Limb (tissue), 2 donors: ENCODE results near the gene OR2G2.
A peak's percentile ranks its signal among the peaks of the same experiment; 100 is the strongest.

Experiments used
- DNase-seq, 2 donors: peaks; one replicate each; pipeline ENCODE4 v3.0.0-alpha.2; 2016; ENCODE audit errors: extremely low spot score in 2 of 2

The OR2G2 gene, protein sequence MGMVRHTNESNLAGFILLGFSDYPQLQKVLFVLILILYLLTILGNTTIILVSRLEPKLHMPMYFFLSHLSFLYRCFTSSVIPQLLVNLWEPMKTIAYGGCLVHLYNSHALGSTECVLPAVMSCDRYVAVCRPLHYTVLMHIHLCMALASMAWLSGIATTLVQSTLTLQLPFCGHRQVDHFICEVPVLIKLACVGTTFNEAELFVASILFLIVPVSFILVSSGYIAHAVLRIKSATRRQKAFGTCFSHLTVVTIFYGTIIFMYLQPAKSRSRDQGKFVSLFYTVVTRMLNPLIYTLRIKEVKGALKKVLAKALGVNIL

GRCh38 chr1:247588060-247588459 lies at the start of gene OR2G2:
Gene OR2G2, plus strand, starts transcription at chr1:247588360. Its CDS starts 0 bp downstream, at chr1:247588360.
- no peak for DNase-seq

DNA sequence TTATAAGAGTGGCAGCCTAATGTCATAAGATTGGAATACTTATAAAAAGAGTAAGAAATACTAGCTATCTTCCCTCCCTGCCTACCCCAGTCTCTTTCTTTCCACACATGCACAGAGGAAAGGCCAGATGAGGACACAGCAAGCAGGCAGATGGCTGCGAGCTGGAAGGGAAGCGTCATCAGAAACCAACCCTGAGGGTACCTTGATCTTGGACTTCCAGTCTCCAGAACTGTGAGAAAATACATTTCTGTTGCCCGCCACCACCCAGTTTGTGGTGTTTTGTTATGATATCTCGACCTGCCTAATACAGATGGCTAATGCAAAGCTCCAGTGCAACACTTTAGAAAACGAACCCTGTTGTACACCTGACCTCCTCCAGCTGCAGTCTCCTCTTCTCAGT lies 49.6 kb upstream of the OR2G2 start:
- no peak for DNase-seq

- no peak for DNase-seq
These were observed 48.9 kb upstream of the OR2G2 start for GRCh38 chr1:247539215-247539614.

DNA sequence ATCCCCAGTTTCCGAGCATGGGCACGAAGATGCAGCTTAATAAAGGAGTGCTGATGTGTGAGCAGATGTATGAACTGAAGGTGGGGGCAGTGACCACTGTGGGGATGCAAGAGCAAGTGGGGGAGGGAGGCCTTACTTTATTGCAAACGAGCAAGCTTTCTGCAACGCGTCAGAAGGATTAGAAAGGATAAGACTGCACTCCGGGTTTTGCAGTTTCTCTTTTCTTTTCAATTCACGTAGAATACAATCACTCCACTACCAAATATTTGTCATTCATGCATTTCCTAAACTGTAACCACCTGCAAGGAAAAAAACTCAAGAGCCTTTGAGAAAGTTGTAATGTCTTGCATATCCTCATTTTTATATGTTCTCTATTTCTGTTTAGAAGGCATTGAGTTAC lies 47.6 kb upstream of the OR2G2 start:
- DNase-seq = no peak

DNA sequence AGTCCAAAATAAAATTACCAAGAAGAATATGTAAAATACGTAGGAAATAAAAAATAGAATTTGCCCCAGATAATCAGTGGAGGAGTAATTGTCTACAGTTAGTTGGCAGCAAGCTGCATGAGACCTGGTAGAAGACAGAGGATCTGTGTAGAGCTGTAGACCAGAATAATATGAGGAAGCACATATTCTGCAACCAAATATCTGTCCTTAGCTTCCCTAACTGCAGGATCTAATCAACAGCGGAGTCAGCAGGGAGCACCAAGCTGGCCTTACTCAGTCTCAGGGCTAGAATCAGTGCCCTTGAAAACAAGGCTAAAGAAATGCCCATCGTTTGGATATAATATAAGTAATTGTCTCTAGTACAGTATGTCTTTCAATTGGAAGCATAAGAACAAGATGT lies 45.3 kb upstream of the OR2G2 start:
- DNase-seq = no peak

DNA sequence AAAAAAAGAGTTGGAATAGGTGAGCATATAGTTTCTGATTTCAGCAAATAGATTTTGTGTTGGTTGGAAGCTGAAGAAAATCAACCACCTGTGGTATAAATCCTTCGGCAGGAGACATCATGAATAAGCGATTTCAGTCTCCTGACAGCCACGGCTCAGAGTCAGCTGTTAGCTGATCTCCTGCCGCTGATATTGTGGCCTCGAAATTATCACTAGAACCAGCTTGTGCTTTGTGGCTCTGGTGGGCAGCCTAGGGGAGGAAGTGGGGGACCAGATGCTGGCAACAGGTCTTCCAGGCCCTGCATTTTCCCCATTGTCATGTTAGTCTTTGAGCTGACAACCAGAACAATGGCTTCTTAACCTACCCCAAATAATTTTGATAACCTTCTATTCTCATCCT lies 40.1 kb upstream of the OR2G2 start:
- no peak for DNase-seq

DNA sequence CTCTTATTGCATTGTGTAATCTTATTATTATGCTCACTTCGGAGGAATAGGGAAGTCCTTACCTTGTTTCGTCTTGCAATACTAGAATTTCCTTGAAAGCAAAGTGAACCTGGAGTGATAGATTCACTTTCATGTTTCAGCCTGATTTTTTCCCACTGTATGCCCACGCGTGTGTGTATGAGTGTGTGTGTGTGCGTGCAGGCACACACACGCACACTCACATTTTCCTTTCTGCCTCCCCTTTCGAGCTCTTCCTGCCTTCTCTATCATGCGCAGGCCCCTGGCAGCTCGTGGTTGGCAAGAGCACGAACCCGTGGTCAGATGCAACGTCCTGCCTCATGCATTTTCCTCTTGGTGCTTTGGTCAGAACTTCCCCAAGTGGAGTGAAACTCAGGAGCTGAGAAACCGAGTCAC lies 39.4 kb upstream of the OR2G2 start, which contains the start of gene GCSAML:
GCSAML (plus strand) TSS at position 366 of the 414 bp plus-strand sequence. CDS start 58 bp downstream, outside the sequence.
- DNase-seq = no peak

- DNase-seq = no peak
These were observed 36.4 kb upstream of the OR2G2 start for GRCh38 chr1:247551721-247552120.

GRCh38 chr1:247552231-247552630 lies 35.9 kb upstream of the OR2G2 start:
- no peak for DNase-seq

GRCh38 chr1:247557926-247558674 lies 30.1 kb upstream of the OR2G2 start:
- DNase-seq = no peak

DNA sequence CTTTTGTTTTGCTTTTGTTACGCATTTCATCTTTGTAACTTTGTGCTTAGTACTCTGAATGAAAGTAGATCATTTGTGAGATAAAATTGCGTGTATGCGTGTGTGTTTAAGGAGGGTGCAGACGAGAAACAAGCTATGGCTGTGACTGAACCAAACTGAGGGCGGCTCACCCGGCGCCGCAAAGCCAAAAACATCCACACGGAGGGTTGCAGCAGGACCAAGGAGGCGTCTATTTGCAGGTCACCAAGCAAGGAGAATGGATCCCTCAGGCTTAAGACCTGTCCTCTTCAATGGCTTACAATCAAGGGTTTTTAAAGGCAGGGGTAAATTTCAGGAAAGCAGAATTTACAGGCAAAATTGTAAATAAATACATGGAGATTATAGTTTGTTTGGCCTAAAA lies 26.4 kb upstream of the OR2G2 start:
- no peak for DNase-seq

DNA sequence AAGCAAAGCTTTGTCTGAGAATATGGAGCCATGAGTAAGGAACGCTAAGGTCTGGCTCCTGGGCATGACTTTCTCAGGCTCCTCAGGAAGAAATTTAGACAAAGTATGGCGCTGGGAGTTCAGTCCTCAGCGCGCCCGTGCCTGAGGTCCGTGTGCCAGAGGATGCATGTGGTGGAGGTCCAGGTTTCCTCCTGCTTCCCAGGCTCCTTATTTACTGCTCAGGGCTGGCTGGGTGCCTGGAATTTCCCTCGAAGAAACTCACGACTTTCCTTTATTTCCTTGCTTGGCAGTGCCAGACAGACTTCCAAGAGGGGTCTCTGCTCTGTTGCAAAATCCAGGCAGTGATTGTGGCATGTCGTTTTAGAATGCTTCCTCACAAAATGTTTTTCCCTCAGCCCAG lies 26.0 kb upstream of the OR2G2 start:
- DNase-seq = no peak

DNA sequence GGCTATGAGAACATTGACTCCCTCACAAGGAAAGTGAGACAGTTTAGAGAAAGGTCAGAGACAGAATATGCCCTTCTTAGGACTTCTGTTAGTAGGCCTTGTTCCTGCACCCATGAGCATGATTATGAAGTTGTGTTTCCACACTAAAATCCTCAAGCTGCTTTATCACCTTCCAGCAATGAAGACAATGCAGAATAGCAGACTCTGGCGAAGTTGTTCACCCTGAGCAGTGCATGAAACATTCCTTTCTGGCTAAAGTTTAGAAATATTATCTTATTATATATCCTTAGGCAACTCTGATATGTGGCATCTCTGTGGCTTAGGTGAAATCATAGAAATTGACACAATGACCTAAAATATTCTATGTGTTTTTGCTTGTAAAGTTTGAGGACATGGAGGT lies 13.9 kb upstream of the OR2G2 start:
- DNase-seq = no peak

- no peak for DNase-seq
These were observed 13.5 kb upstream of the OR2G2 start for GRCh38 chr1:247574664-247575063.

DNA sequence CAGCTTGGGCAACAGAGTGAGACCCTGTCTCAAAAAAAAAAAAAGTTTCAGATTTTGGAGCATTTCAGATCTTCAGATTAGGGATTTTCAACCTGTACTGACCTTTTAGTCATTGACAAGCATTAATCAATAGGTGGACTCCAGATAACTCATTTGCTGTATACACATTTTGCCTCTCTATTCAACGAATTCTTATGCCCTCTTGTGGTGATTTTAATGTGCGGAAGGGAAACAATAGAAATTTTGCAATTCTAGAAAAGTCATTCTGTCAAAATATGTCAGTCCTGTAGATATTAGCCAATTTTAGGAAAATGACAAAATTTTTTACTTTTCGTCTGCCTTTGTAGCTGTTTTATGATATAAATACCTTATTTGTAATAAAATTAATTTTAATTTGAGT lies 11.6 kb upstream of the OR2G2 start:
- DNase-seq = peak in 1 of 2 donors; percentile 8

GRCh38 chr1:247578946-247579460 lies 9.2 kb upstream of the OR2G2 start:
- no peak for DNase-seq

DNA sequence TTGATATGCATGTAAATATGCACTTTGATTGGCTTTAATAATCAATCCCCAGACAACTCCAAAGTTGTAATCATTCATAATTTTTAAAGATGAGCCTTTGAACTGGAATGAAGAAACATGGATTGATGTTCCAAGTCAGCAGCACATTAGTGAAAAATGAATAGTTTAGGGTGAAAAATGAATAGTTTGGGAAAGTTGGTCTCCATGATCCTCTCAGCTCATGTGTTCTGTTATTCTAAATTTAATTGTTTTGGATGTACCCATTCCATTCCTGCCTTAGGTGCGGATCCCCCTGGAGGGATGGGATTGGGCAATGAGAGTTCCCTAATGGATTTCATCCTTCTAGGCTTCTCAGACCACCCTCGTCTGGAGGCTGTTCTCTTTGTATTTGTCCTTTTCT lies 17.1 kb downstream of the OR2G2 start, which contains the start of gene OR2G3:
OR2G3 (plus strand) TSS at position 301 of the 400 bp plus-strand sequence; CDS start at position 301, 0 bp downstream.
- DNase-seq = no peak

DNA sequence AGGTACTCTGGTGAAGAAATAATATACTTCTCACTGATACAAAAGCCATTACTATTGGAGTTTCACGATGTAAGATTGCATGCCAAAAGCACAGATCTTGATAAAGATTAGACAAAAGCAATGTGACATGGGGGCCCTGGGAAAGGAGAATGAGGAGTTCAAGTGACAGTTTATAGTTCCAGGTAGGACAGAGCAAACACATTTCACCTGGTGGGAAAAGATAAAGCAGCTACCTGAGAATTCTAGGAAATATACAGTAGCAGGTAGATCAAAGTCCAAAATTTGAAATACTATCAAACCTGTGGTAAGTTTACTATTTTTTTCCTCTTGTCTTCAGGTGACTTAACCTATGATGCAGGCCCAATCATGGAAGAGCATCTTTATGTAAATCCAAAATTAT lies 25.2 kb downstream of the OR2G2 start:
- DNase-seq = no peak

DNA sequence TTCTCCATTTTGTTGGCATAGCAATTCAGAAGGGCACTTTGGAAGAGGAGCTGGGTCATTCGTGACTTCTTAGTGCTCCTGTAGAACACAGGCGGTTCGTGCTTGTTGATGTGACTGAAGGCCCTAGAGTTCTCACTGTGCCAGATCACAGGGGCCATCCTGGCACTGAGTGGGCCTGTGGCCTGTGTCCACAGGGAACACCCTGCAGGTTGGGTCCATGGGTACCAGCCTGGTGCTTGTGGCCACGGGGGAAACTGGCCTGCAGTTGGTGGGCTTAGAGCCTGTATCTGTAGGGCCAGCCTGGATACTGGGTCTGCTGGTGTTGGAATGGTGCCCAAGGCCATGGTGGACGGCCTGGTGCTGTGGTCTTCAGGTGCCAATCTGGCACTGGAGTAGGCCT lies 26.5 kb downstream of the OR2G2 start:
- DNase-seq = no peak

- DNase-seq = no peak
These were observed 39.8 kb downstream of the OR2G2 start for GRCh38 chr1:247627951-247628350.

GRCh38 chr1:247638011-247638410 lies 49.9 kb downstream of the OR2G2 start:
- DNase-seq = no peak

DNA sequence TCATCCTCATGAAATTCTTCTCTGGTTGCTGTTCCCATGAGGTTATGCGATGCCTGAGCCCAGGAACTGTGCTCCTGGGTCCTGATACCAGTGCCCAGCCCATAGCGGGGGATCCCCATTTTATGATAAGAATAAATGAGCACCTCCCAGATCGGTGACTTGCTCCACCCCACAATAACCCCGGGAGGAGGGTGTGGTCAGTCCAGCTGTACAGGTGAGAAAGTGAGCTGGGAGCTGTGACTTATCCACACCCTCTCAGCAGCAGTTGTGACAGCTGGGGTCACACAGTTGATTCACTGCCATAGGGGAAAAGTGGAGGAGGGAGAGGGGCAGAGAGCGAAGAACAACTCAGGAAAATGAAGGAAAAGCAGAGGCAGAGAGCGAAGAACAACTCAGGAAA lies 50.6 kb downstream of the OR2G2 start:
- DNase-seq = no peak
